Nephron (organoid): ENCODE results near the gene TIAM1.

Experiments
- H3K27ac Mint-ChIP-seq, 3 experiments: 2 replicates each; pipeline ENCODE4 v1.8.0; 2020; ENCODE audit warnings: mixed read lengths in 3 of 3, mild to moderate bottlenecking in 2 of 3, moderate library complexity in 1 of 3
- H3K27me3 Mint-ChIP-seq: 2 replicates; pipeline ENCODE4 v1.8.0; 2021; ENCODE audit warnings: low read depth, mild to moderate bottlenecking, moderate library complexity, mixed read lengths
- H3K36me3 Mint-ChIP-seq: 2 replicates; pipeline ENCODE4 v1.8.0; 2020; ENCODE audit warnings: low read depth, mixed read lengths
- H3K4me1 Mint-ChIP-seq: 2 replicates; pipeline ENCODE4 v1.8.0; 2020; ENCODE audit warnings: mixed read lengths
- H3K4me3 Mint-ChIP-seq, 3 experiments: 2 replicates each; pipeline ENCODE4 v1.8.0; 2020; ENCODE audit warnings: mild to moderate bottlenecking in 3 of 3, mixed read lengths in 3 of 3, moderate library complexity in 2 of 3
- H3K9me3 Mint-ChIP-seq: 2 replicates; pipeline ENCODE4 v1.8.0; 2020; ENCODE audit warnings: mixed read lengths
- CTCF ChIP-seq, 3 experiments: fragments of 200-600 bp; sonication (generic); IDR thresholded peaks; one replicate each; pipeline ENCODE4 v1.5.0; 2021; ENCODE audit warnings: antibody characterized with exemption in 3 of 3; ENCODE audit not compliant: unreplicated experiment in 3 of 3

TIAM1 gene

GRCh38 chr21:31376301-31376700 lies 32.2 kb upstream of the TIAM1 start:
- Mint-ChIP-seq H3K4me1 (peaks cover 17% of the 10 kb centered on the region), H3K4me3 (no peak overlapping the region), H3K9me3 (no peaks in the 10 kb centered on the region), H3K36me3 (no peaks in the 10 kb centered on the region), H3K27ac (no peak overlapping the region), H3K27me3 (peaks cover 5% of the 10 kb centered on the region)
- TF ChIP-seq CTCF (IDR thresholded peaks at IDR 0.05; ENCODE audit: unreplicated experiment in 3 of 3), result no peak

GRCh38 chr21:31374395-31374794 lies 30.3 kb upstream of the TIAM1 start:
- Mint-ChIP-seq H3K27me3 (peaks cover 5% of the 10 kb centered on the region), H3K36me3 (no peaks in the 10 kb centered on the region), H3K27ac (peak overlapping the region in 1 of 3 experiments; percentile 33), H3K9me3 (no peaks in the 10 kb centered on the region), H3K4me3 (no peak overlapping the region), H3K4me1 (peaks cover 29% of the 10 kb centered on the region)
- TF ChIP-seq CTCF (IDR thresholded peaks at IDR 0.05; ENCODE audit: unreplicated experiment in 3 of 3), result no peak

GRCh38 chr21:31372471-31372765 lies 28.4 kb upstream of the TIAM1 start:
- Mint-ChIP-seq H3K4me3 (no peak overlapping the region), H3K9me3 (no peaks in the 10 kb centered on the region)

GRCh38 chr21:31371715-31372470 lies 27.8 kb upstream of the TIAM1 start:
- Mint-ChIP-seq H3K27me3 (peaks cover 5% of the 10 kb centered on the region), H3K4me3 (no peak overlapping the region), H3K9me3 (no peaks in the 10 kb centered on the region), H3K27ac (peak overlapping the region in 2 of 3 experiments; percentile 95 to 98), H3K4me1 (peaks cover 41% of the 10 kb centered on the region), H3K36me3 (no peaks in the 10 kb centered on the region)
- TF ChIP-seq CTCF (IDR thresholded peaks at IDR 0.05; ENCODE audit: unreplicated experiment in 3 of 3), result no peak

More at GRCh38 chr21:31372471-31372765, 28.4 kb upstream of the TIAM1 start:
- Mint-ChIP-seq H3K27ac (no peak overlapping the region), H3K4me1 (peaks cover 41% of the 10 kb centered on the region), H3K27me3 (peaks cover 5% of the 10 kb centered on the region), H3K36me3 (no peaks in the 10 kb centered on the region)
- no peak for TF ChIP-seq CTCF (IDR thresholded peaks at IDR 0.05; ENCODE audit: unreplicated experiment in 3 of 3)

- H3K4me1 Mint-ChIP-seq, result peaks cover 41% of the 10 kb centered on the region
- H3K9me3 Mint-ChIP-seq, result no peaks in the 10 kb centered on the region
Observed at GRCh38 chr21:31370893-31371544, 27.0 kb upstream of the TIAM1 start.

More at GRCh38 chr21:31370893-31371544, 27.0 kb upstream of the TIAM1 start:
- peak overlapping the region in 1 of 3 experiments; percentile 53 for H3K4me3 Mint-ChIP-seq
- no peaks in the 10 kb centered on the region for H3K36me3 Mint-ChIP-seq
- TF ChIP-seq CTCF (IDR thresholded peaks at IDR 0.05; ENCODE audit: unreplicated experiment in 3 of 3), result no peak
- peaks cover 5% of the 10 kb centered on the region for H3K27me3 Mint-ChIP-seq
- peak overlapping the region; percentile 67 to 98 (median 95) for H3K27ac Mint-ChIP-seq
